Measurements from ENCODE around the gene CALB2. TPM values are rescaled to one million over a fixed set of nuclear protein-coding genes. Genes with fewer than 3 reads are reported as not detected.

The CALB2 gene
- total RNA-seq, 1 donor from 2014 or later: not detected

- Mint-ChIP-seq H3K36me3 (ENCODE audit: low read depth) (no peaks in the 10 kb centered on the region), H3K27ac (no peak overlapping the region), H3K9me3 (peaks cover 7% of the 10 kb centered on the region), H3K4me3 (no peak overlapping the region), H3K4me1 (no peaks in the 10 kb centered on the region), H3K27me3 (peaks cover 25% of the 10 kb centered on the region)
- intact Hi-C loops (cut with micrococcal nuclease): no loop called here
- CTCF ChIA-PET: no interaction called here
- no peak for ATAC-seq (ENCODE audit: low read depth)
- no peak for DNase-seq
- no peak for TF ChIP-seq CTCF (IDR thresholded peaks at IDR 0.05)
- POLR2A ChIA-PET: no interaction called here
Measured at GRCh38 chr16:71432906-71433305, 74.4 kb downstream of the CALB2 start.

DNA sequence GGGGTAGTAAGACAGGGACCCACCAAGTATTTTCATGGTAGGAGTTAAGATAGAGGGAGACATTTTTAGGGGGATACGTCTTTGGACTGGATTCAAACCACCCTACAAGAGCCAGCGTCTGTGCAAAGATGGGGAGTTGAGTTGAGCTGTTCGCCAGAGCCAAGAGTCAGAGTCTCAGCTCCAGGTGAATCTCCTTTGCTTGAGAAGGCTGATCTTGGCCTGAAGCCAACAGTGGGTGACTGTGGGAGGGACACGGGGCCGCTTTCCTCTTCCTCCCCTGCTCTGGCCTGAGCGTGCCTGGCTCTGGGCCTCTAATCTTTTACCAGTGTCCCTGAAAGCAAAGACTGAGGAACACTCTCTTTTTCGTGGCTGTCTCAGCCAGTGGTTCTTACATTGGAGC lies 78.0 kb downstream of the CALB2 start:
- ChIA-PET POLR2A (no interaction called here), CTCF (no interaction called here)
- Mint-ChIP-seq H3K27ac (no peak overlapping the region), H3K4me1 (no peaks in the 10 kb centered on the region), H3K4me3 (no peak overlapping the region), H3K27me3 (peaks cover 30% of the 10 kb centered on the region), H3K9me3 (no peaks in the 10 kb centered on the region), H3K36me3 (ENCODE audit: low read depth) (no peaks in the 10 kb centered on the region)
- no peak for TF ChIP-seq CTCF (IDR thresholded peaks at IDR 0.05)
- no peak for DNase-seq
- intact Hi-C loops (cut with micrococcal nuclease): no loop called here
- no peak for ATAC-seq (ENCODE audit: low read depth)

- no peak for TF ChIP-seq CTCF (IDR thresholded peaks at IDR 0.05)
Measured at GRCh38 chr16:71439523-71439922, 81.0 kb downstream of the CALB2 start.

More at GRCh38 chr16:71439523-71439922, 81.0 kb downstream of the CALB2 start:
- ChIA-PET CTCF (interaction anchor here (0.8 kb wide), 1 partner anchor 172 kb away, joined by 3 read pairs; no protein-coding TSS in a partner anchor), POLR2A (no interaction called here)
- H3K9me3 Mint-ChIP-seq: peaks cover 7% of the 10 kb centered on the region
- H3K4me1 Mint-ChIP-seq: no peaks in the 10 kb centered on the region
- no peak overlapping the region for H3K4me3 Mint-ChIP-seq
- H3K27me3 Mint-ChIP-seq: peaks cover 19% of the 10 kb centered on the region
- H3K36me3 Mint-ChIP-seq (ENCODE audit: low read depth): no peaks in the 10 kb centered on the region
- intact Hi-C loops (cut with micrococcal nuclease): no loop called here
- ATAC-seq (ENCODE audit: low read depth) (no peak), DNase-seq (no peak)
- no peak overlapping the region for H3K27ac Mint-ChIP-seq

Other genes with a start within 250 kb of the CALB2 start
- gene HYDIN, start 128.0 kb upstream of the CALB2 start, total RNA-seq: not detected in 2 replicates
- 28.6 and 35.3 TPM in 2 replicates for gene CMTR2, start 69.3 kb upstream of the CALB2 start, total RNA-seq
- gene TLE7, start 83.3 kb downstream of the CALB2 start, total RNA-seq: not detected in 2 replicates
- 13.3 and 14.6 TPM in 2 replicates for gene ZNF23, start 103.5 kb downstream of the CALB2 start, total RNA-seq
- 10.5 TPM in 2 replicates for gene ZNF19, start 130.6 kb downstream of the CALB2 start, total RNA-seq
- gene CHST4, start 167.7 kb downstream of the CALB2 start, total RNA-seq: not detected in 2 replicates
- gene TAT, start 218.4 kb downstream of the CALB2 start, total RNA-seq: not detected in 2 replicates

Measured in activated B cell treated with CpG ODN at 0.5 μM for 24 hours (primary cell).